DMS 273 treated with DMSO at 0.1 percent for 48 hours (cell line): ENCODE results near the gene ADCY10.
"Not testable (repeated sequence)": the region's sequence is repeated elsewhere in the genome, so short reads cannot be mapped to it uniquely, and the experiment has no call there.

Experiments used
- DNase-seq: peaks from one replicate; lab custom pipeline; 2025; lab: John Stamatoyannopoulos, UW

Gene ADCY10

DNA sequence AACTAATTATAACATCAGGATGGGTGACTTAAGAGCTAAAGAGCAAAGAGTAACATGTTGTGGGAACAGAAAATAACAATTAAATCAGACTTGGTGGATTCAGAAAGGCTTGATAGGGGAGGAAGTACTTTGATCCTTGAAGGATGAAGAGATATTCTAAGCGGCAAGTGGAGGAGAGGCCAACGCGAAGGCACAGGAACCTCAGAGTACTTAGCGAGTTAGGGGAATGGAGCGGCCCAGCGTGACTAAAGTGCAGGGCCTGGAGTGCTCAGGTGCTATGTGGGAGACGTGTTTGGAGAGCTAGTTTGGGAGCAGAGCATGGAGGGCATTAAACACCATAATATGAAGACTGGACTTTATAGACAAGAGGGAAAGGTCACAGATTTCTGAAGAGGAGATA, 64.3 kb downstream of the ADCY10 start:
- DNase-seq, result no peak

DNA sequence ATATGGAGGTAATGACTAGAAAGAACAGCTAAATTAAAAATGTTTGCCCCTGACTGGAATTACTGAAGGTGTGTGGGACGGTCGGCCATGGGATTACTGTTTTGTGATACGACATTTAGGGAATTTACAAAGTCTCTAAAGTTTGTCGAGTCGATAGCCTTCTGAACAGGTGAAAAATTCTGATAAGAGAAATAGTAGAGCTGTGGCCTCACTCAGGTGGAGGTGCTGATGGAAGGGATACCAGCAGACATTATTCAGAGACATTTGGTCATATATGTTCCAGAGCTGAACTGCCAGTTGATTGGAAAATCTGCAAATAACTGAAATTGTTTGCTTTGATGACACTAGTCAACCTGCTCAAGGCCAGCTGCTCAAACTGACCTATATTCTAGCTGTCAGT, 71.1 kb downstream of the ADCY10 start:
- DNase-seq, result no peak

DNA sequence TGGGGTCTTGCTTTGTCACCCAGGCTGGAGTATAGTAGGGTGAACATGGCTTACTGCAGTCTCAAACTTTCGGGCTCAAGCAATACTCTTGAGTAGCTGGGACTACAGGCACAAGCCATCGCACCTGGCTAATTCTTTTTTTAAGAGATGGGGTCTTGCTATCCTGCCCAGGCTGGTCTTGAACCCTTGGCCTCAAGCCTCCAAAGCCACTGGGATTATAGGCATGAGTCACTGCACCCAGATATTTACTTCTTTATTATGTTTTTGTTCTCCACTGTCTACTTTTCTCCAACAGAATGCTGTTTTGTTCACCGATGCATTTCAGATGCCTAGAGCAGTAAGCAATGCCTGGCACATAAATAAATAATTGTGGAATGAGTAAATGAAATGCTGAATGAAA, 72.4 kb downstream of the ADCY10 start:
- DNase-seq, result no peak

DNA sequence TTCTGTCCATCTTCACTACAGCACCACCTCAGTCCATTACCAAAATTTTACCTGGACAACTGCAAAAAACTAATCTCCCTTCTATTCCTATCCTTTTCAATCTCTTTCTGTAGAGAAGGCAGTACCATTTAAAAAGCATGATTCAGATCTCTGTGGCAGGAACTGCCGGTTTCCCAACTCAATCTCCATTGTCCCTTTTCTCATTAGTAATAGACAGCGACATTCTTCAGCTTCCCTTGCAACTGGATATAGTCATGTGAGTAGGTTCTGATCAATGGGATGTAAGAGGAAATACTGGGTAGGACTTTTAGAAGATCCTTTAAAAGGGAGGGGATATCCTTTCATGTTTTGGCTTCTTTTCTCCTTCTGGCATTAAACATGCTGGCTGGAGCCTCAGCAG, 74.9 kb downstream of the ADCY10 start:
- DNase-seq, result no peak

DNA sequence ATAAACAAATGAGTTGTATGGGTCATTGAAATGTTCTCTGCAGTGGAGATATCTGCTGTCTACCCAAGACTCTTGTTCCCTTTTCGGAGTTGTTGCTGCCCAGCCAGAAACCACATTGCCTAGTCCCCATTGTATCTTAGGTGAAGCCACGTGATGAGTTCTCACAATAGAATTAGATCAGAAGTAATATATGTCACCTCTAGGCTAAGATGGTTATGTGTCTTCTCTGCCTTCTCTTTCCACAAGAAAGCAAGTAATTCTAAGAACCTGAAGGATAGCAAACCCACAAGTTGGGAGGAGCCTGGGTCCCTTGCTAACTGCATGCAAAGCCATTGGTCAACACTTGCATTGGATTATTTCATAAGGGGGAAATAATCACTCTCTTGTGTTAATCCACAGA, 76.6 kb downstream of the ADCY10 start:
- DNase-seq, result no peak

DNA sequence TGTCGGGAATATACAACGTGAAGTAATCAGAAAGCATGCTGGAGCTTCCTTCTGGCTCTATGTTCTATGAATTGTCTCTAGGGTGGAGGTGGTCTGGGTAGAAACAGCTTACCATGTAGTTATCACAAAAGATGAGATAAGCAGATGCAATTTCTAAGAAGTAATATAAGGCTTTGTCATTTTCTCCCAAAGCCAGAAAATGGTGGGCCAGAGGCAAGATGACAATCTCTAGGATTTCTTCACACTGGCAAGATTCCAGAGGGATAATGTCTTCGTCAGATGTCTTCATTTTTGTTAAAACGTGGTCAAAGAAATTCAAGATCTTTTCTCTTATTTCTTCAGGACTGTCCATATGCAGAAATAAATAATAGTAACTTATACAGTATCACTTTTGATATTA, 77.7 kb downstream of the ADCY10 start:
- no peak for DNase-seq

DNA sequence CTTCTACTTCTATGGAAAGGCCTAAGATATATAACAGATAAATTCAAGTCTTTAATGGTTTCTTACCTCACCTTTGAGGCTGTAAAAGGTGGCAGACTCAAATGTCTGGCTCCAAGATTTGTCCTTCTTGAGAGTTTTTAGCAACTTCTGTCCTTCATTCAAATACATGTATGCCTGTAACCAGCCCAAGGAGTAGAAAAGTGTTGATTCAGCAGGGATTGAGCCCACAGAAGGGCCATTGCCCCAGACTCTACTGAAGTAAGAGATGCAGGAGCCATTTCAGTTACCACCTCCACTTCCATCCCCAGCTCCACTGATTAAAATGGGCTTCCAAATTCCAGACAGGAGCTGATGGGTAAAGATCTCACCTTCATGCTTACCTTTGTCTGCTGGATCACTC, 80.0 kb downstream of the ADCY10 start:
- no peak for DNase-seq

DNA sequence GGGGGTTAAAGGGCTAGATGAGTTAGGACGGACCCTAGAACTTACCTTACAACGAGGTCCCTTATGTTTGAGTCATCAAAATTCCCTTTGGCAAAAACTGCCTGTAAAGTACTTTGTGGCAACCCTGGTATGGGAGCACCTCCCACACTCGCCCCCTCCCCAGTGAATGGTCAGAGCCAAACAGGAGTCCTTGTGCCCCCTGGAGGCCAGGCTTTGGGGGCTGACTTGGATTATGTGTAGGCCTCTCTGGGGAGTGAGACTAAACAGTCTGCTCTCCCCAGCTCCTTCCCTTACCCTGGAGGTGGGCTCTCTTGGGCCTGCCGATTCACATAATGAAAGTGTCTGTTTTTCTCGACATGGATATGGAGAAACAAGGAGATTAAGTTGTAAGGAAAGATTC, 81.2 kb downstream of the ADCY10 start:
- no peak for DNase-seq

DNA sequence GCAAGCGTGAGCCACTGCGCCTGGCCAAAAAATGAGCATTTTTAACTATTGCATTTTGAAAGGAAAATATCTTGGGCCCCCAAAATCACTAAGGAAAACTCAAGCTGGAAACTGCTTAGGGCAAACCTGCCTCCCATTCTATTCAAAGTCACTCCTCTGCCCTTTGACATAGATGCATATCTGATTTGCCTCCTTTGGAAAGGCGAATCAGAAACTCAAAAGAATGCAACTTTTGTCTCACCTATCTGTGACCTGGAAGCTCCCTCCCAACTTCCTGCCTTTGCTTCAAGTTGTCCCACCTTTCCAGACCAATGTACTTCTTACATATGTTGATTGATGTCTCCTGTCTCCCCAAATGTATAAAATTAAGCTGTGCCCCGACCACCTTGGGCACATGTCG, 83.3 kb downstream of the ADCY10 start:
- DNase-seq, result not testable (repeated sequence)

DNA sequence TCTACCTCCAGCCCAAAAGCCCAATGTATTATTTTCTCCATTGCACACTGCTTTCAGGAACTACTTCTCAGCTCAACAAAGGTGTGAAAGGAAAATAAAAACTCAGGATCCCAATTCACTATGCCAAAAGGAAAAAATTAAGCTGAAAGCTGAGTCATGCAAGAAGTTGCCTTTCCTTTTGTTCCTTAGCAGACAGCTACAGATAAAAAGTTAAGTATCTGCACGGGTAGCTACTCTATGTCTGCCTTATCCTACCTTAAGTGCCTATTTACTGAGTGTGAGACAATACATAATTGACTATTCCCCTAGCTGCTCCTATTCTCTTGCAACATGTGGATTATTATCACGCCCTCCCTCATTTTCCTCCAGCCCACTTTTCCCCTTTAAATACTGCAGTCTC, 84.1 kb downstream of the ADCY10 start:
- no peak for DNase-seq

DNA sequence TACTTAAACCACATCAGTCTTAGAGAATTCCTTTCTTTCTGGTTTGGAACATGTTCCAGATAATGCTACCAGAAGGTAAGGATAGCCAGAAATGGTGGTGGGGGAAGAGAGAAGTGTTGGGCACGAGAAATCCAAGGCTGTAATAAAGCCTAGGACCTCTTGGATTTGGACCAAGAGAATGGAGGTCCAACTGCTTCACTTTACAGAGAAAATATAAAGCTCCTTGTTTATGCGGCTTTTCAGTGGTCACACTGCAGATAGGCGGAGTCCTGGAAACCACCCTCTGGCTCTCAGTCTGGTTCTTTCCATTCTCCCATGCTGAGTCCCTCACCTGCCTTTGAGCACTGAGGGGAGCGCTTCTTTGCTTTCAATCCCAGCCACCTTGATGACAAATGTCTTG, 87.8 kb downstream of the ADCY10 start:
- no peak for DNase-seq

DNA sequence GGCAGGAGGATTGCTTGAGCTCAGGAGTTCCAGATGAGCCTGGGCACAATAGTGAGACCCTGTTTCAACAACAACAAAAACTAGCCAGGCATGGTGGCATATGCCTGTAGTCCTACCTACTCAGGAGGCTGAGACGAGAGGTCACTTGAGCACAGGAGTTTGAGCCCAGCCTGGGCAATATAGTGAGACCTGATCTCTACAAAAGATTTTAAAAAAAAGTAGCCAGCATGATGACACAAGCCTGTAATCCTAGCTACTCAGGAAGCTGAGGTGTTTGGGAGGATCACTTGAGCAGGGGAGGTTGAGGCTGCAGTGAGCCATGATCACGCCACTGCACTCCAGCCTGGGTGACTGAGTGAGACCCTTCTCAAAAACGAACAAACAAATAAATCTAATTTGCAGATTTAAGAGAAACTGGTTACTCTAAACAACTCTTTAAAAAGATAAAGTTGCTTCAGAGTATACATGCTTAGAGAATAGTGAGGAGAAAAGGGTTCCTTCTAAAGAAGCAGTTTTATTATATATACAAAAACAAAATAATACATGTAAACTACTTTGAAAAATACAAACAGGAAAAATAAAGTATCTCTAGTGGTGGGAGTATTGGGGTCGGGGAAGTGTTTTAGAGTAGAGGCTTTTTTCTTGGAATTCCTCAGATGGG, 88.4 kb downstream of the ADCY10 start:
- DNase-seq, result no peak

DNA sequence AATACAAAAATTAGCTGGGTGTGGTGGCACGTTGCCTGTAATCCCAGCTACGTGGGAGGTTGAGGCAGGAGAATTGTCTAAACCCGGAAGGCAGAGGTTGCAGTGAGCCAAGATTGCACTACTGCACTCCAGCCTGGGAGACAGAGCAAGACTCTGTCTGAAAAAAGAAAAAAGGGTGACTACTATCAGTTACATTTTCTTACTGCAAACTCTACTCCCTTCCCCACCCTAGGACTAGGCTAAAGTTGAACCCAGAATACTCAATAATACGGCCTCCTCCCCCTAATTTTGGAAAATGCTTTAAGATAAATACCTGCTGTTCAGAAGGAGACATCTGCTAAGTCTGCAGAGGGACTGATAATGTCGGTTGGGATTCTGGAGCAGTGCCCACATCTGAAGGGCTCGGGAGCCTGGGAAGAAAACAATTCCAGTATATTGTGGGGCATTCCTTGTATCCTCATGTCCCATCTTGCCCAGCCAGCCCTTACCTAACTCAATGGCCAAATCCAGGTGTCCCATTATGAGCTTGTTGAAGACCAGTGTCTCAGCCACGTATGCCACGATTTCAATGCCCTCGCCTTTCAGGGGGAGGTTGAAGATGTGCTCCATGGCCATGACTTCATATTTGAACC, 89.7 kb downstream of the ADCY10 start:
- peak; percentile 71 for DNase-seq

DNA sequence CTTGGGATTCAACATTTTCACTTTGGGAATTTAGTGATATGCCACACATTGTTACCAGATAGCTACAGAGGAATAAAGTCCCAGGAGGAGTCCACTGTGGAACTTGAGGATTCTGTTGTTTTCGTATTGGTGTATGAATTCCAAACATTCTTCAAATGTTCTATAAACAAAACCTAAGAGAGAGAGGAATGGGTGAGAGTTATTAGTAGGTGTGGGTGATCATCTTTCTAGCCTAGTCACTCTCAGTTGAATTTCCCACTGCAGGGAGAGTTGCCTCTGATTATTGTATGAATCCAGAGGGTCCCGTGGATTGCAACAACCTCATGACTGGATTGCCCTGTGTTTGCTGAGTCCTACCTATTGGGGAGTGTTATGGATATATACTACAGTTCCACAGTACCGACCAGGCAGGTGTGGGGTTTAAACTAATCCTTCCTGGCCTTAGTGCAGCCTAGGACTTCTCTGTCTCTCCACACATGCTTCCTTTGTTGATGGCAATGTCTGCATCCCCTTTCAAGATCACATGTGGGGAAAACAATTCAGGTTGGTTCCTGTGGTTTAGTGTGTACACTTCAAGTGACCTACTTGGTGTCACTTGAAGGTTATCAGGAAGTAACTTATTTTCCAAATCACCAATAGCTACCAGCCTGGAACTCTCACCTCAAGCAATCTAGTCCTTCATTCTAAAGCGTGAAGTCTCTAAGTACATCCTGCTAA, 91.8 kb downstream of the ADCY10 start:
- DNase-seq, result no peak

DNA sequence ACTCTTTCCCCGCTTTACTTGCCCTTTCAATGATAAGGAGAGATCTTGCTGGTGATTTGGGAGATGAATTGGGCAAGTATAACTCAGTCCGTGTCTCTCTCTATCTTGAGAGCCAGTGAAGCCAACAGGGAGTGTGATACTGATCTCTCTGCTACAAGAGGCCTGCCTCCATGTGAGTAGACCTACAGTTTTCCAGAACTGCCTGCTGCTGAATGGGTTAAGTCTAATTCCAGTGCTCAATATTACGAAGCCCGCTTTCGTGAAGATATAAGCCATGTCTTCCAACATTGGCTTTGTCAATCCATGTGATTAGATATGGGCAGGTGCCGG, 92.6 kb downstream of the ADCY10 start:
- no peak for DNase-seq

DNA sequence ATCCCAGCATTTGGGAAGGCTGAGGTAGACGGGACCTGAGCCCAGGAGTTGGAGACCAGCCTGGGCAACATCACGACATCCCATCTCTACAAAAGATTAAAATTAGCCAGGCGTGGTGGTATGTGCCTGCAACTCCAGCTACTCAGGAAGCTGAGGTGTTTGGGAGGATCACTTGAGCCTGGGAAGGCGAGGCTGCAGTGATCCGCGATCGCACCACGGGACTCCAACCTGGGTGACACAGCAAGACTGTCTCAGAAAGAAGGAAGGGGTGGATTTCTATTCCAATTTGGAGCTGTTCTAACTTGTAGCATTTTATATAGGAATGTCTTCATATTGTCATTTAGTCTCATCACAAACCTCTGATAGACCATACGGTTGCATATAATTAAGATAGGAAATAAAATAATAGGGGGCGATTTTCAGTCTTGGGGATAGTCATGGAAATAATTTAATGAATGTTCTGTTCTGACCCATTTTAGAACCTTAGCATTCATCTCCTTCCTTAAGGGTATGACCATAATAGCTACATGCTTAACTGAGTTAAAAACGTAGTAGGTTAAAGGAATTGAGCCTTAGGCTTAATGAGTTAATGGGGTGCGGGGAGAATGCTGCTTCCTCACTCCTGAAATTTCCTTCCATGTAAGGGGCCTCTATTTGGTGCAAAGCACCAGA, 93.1 kb downstream of the ADCY10 start:
- no peak for DNase-seq

DNA sequence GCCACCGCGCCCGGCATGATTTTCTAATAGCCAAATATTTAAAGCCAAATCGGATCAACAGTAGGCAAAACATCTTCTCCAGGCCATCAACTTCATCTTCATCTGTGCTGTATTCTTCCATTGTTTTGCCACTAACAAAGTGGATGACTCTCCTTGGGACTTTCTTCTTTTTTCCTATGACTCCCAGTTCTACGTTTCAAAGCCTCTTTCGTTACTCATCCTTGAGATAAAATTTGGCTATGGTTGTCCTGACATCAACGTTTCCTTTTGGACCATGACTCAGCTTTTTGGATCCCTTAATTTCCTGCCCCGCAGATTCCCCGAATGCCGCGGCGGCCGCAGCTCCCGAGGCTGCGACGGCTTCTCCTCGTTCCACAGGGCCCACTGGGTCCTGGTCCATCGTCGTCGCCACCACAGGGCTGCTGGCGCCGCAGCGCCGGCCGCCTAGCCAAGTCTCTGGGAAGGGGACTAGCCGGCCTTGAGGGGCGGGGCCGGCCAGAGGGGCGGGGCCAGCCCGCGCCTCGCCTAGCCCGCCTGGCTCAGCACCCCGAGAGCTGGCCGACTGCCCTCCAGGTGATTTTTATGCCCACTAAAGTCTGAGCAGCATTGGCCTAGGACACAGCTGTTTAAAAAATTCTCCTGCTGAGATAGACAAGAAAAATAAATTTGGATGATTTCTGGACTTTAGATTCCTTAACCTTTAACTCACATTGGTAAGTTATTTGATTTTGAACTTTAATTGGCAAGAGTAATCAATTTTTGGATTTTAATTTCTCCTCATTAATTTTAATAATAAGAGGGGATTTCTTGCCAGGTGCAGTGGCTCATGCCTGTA, 93.9 kb downstream of the ADCY10 start:
- DNase-seq, result no peak

DNA sequence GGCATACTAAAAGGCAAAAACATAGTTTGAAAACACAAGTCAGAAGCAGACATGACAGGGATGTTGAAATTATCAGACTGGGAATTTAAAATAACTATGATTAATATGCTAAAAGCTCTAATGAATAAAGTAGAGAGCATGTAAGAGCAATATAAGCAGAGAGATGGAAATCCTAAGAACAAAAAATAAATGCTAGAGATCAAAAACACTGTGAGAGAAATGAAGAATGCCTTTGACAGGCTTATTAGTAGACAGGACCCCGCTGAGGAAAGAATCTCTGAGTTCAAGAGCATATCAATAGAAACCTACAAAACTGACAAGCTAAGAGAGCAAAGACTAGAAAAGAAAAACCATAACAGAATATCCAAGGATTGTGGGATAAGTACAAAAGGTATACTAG, 98.3 kb downstream of the ADCY10 start:
- DNase-seq, result no peak

DNA sequence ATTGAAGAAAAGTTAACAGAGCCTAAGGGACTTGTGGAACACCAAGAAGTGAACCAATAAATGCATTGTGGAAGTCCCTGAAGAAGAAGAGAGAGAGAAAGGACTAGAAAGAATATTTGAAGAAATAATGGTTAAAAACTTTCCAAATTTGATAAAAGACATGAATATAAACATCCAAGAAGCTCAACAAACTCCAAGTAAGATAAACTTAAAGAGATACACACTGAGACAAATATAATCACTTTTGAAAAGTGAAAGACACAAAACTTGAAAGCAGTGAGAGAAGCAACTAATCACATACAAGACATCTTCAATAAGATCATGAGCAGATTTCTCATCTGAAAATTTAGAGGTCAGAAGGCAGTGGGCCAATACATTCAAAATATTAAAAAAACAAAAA, 101.0 kb downstream of the ADCY10 start:
- no peak for DNase-seq

DNA sequence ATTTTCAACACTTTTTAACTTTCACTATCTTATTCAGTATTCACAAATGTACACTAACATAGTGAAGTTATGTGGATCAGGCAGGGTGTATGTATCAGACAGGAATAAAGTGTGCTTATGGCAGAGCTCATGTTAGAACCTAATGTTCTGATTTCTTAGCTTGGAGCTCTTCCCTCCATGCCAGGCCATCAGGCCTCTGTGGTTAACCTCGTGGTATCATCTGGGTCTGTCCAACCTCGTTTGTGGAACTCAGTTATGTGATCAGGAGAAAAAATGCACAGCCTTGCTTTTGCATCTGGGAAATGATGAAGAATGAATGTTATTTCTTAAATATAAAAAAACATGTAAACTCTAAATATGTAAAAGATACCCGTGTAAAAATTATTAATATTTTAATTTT, 105.2 kb downstream of the ADCY10 start:
- no peak for DNase-seq

DNA sequence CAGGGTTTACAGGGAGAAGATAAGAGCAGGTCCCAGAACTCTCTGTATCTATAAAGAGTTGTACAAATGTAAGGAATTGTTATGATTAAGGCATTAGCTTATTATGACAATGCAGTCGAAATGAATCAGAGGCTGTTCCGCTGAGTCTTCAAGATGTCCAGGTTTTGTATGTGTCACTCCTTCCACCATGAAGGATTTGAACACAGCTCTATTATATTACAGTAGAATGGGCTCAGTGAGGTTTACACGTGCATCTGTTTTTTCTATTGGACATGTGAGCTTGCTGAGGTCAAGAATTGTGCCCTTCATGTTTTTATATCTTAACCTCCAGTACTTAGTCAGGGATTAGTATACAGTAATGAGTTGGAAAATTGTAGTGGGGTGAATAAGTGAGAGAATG, 105.8 kb downstream of the ADCY10 start:
- no peak for DNase-seq

DNA sequence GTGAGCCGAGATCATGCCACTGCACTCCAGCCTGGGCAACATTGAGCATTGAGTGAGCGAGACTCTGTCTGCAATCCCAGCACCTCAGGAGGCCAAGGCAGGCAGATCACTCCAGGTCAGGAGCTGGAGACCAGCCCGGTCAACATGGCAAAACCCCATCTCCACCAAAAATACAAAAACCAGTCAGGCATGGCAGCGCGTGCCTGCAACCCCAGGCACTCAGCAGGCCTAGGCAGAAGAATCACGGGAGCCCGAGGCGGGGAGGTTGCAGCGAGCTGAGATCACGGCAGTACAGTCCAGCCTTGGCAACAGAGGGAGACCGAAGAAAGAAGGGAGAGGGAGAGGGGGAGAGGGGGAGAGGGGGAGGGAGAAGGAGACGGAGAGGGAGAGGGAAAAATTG, 107.3 kb downstream of the ADCY10 start:
- DNase-seq, result not testable (repeated sequence)
